Aorta (tissue), 5 donors: ENCODE data around the gene AURKAIP1. TPM values are rescaled to one million over a fixed set of nuclear protein-coding genes. Genes with fewer than 3 reads are reported as not detected.
"Not testable (repeated sequence)": the region's sequence is repeated elsewhere in the genome, so short reads cannot be mapped to it uniquely, and the experiment has no call there.

ENCODE experiments used
- ATAC-seq: fragments of 200-7000 bp; cut with Tn5 transposase; one replicate; pipeline ENCODE4 v1.9.1; 2022; ENCODE audit warnings: moderate library complexity; ENCODE audit not compliant: low FRiP score
- DNase-seq, 2 donors: peaks; one replicate each; pipeline ENCODE4 v3.0.0-alpha.2; 2020
- H3K27ac ChIP-seq, 2 donors: one replicate each; pipeline ENCODE4 v1.5.1; 2013; ENCODE audit warnings: low read length in 2 of 2, mild to moderate bottlenecking in 2 of 2, moderate library complexity in 2 of 2, control low read depth in 1 of 2, inconsistent platforms in 1 of 2, low read depth in 1 of 2
- H3K27me3 ChIP-seq, 2 donors: one replicate each; pipeline ENCODE4 v1.6.1; 2013; ENCODE audit warnings: control low read depth in 1 of 2, low read length in 1 of 2, mild to moderate bottlenecking in 1 of 2, moderate library complexity in 1 of 2; ENCODE audit not compliant: insufficient read depth in 2 of 2, control insufficient read depth in 1 of 2
- H3K36me3 ChIP-seq, 2 donors: one replicate each; pipeline ENCODE4 v1.6.1; 2013; ENCODE audit warnings: control low read depth in 1 of 2, low read length in 1 of 2, mild to moderate bottlenecking in 1 of 2; ENCODE audit not compliant: insufficient read depth in 2 of 2, control insufficient read depth in 1 of 2
- H3K4me1 ChIP-seq, 2 donors: one replicate each; pipeline ENCODE4 v1.6.1; 2013; ENCODE audit warnings: low read length in 2 of 2, control low read depth in 1 of 2, mild to moderate bottlenecking in 1 of 2, moderate library complexity in 1 of 2; ENCODE audit not compliant: insufficient read depth in 2 of 2, control insufficient read depth in 1 of 2
- H3K4me3 ChIP-seq, 2 donors: one replicate each; pipeline ENCODE4 v1.5.1; 2013; ENCODE audit warnings: low read length in 2 of 2, control low read depth in 1 of 2, mild to moderate bottlenecking in 1 of 2
- H3K9me3 ChIP-seq: one replicate; pipeline ENCODE4 v1.6.1; 2013; ENCODE audit warnings: mild to moderate bottlenecking, low read length; ENCODE audit not compliant: control insufficient read depth
- WGBS, 2 donors: extraction: QIAGEN DNeasy Blood & Tissue Kit; methylation state at CpG; one replicate each; pipeline ENCODE4 v1.1.7; 2013; 5-methylcytosine and 5-hydroxymethylcytosine counted together
- intact Hi-C, 2 donors: fragments of 100-400 bp; cut with DNase I; formaldehyde crosslinking; loops; one replicate each; pipeline versions ENCODE4 v1.14.2 to v1.15.0; 2022
- polyA plus RNA-seq, 2 donors: library from polyadenylated mRNA; stranded (reverse); fragments of 200-250 nt; gene quantifications; one replicate each; pipeline ENCODE4 v1.2.3, GENCODE V29; 2013
- total RNA-seq, 2 donors: library from RNA; stranded (reverse); fragmentation: NEBNext Ultra II Directional; extraction: Animal tissue kit (Norgen Biotek cat#: 25700); gene quantifications; one replicate each; pipeline ENCODE4 v1.2.1, GENCODE V29; 2021
- donor health status: healthy with polysubstance abuse.
- donor health status: Bipolar disorder and iron deficiency.
- donor health status: DM: no; HTN: no; CAD: no.
- donor health status: DM: no; HTN: no; CAD: no.
- donor health status: DM: yes; HTN: yes; CAD: no.

AURKAIP1 gene
- total and polyA plus RNA-seq, 4 donors = 59.6 to 154 (median 92.2) TPM

GRCh38 chr1:1370771-1371300 is 4.2 kb downstream of the AURKAIP1 start:
- H3K27ac ChIP-seq = no peak overlapping the region
- WGBS, 2 donors = 79 to 80% methylated on average over 13 to 16 of the region's 16 CpGs

GRCh38 chr1:1370094-1370493 is 4.9 kb downstream of the AURKAIP1 start:
- H3K36me3 ChIP-seq, DNase-seq, H3K4me1 ChIP-seq, H3K4me3 ChIP-seq, ATAC-seq, intact Hi-C loops, H3K27ac ChIP-seq, H3K9me3 ChIP-seq, H3K27me3 ChIP-seq: not testable (repeated sequence)
- 91 to 93% methylated on average over 14 of the region's 14 CpGs for WGBS, 2 donors

More at GRCh38 chr1:1370771-1371300, 4.2 kb downstream of the AURKAIP1 start:
- intact Hi-C loops = no loop called here
- DNase-seq (no peak), ATAC-seq (no peak)
- Histone ChIP-seq H3K4me3 (no peak overlapping the region), H3K9me3 (no peaks in the 10 kb centered on the region), H3K36me3 (no peaks in the 10 kb centered on the region), H3K27me3 (no peaks in the 10 kb centered on the region), H3K4me1 (no peaks in the 10 kb centered on the region)

GRCh38 chr1:1367315-1367714 is 7.7 kb downstream of the AURKAIP1 start:
- Histone ChIP-seq H3K4me3 (no peak overlapping the region), H3K36me3 (no peaks in the 10 kb centered on the region), H3K27me3 (no peaks in the 10 kb centered on the region), H3K27ac (no peak overlapping the region), H3K9me3 (no peaks in the 10 kb centered on the region), H3K4me1 (no peaks in the 10 kb centered on the region)
- 97 to 98% methylated on average over 5 of the region's 5 CpGs for WGBS, 2 donors
- ATAC-seq (no peak), DNase-seq (no peak)
- intact Hi-C loops = no loop called here

GRCh38 chr1:1366699-1367066 is 8.3 kb downstream of the AURKAIP1 start:
- H3K4me3 ChIP-seq = no peak overlapping the region
- no peaks in the 10 kb centered on the region for H3K4me1 ChIP-seq
- no peaks in the 10 kb centered on the region for H3K27me3 ChIP-seq
- H3K36me3 ChIP-seq = no peaks in the 10 kb centered on the region
- intact Hi-C loops = no loop called here
- no peak overlapping the region for H3K27ac ChIP-seq
- DNase-seq = no peak
- WGBS, 2 donors = 97 to 98% methylated on average over 3 of the region's 3 CpGs
- ATAC-seq = no peak
- no peaks in the 10 kb centered on the region for H3K9me3 ChIP-seq

- no peak overlapping the region for H3K27ac ChIP-seq
- H3K4me3 ChIP-seq = no peak overlapping the region
- no peaks in the 10 kb centered on the region for H3K27me3 ChIP-seq
- H3K4me1 ChIP-seq = no peaks in the 10 kb centered on the region
- no peak for DNase-seq
- 83 to 85% methylated on average over 10 of the region's 10 CpGs for WGBS, 2 donors
- no peaks in the 10 kb centered on the region for H3K9me3 ChIP-seq
- no peaks in the 10 kb centered on the region for H3K36me3 ChIP-seq
- intact Hi-C loops = no loop called here
- no peak for ATAC-seq
Observed at GRCh38 chr1:1365875-1366698, 8.9 kb downstream of the AURKAIP1 start.

- intact Hi-C loops = no loop called here
- Histone ChIP-seq H3K36me3 (no peaks in the 10 kb centered on the region), H3K27me3 (no peaks in the 10 kb centered on the region), H3K4me3 (no peak overlapping the region), H3K9me3 (no peaks in the 10 kb centered on the region), H3K27ac (no peak overlapping the region), H3K4me1 (no peaks in the 10 kb centered on the region)
- ATAC-seq (no peak), DNase-seq (no peak)
- 84 to 85% methylated on average over 14 of the region's 14 CpGs for WGBS, 2 donors
Observed at GRCh38 chr1:1364266-1364665, 10.7 kb downstream of the AURKAIP1 start.

GRCh38 chr1:1361982-1362423 is 13.0 kb downstream of the AURKAIP1 start:
- Histone ChIP-seq H3K9me3 (no peaks in the 10 kb centered on the region), H3K4me3 (no peak overlapping the region), H3K27ac (no peak overlapping the region), H3K27me3 (no peaks in the 10 kb centered on the region), H3K36me3 (no peaks in the 10 kb centered on the region), H3K4me1 (no peaks in the 10 kb centered on the region)
- DNase-seq (peak; percentile 69 to 78), ATAC-seq (no peak)
- intact Hi-C loops = no loop called here
- whole genome bisulfite sequencing, 2 donors = 31 to 47% methylated on average over 13 of the region's 13 CpGs

GRCh38 chr1:1361233-1361981 is 13.6 kb downstream of the AURKAIP1 start:
- Histone ChIP-seq H3K9me3 (no peaks in the 10 kb centered on the region), H3K4me3 (no peak overlapping the region), H3K4me1 (no peaks in the 10 kb centered on the region), H3K27me3 (no peaks in the 10 kb centered on the region), H3K36me3 (no peaks in the 10 kb centered on the region), H3K27ac (peak overlapping the region in 1 of 2 donors; percentile 49)
- intact Hi-C loops = no loop called here
- ATAC-seq (no peak), DNase-seq (peak in 1 of 2 donors; percentile 74)
- 74% methylated on average over 35 of the region's 35 CpGs for WGBS, 2 donors
